Melanocyte of skin (primary cell): ENCODE results near the gene PDZD8. TPM values are rescaled to one million over a fixed set of nuclear protein-coding genes. Genes with fewer than 3 reads are reported as not detected.

Source experiments
- total RNA-seq, 2 donors: library from RNA; depleted of rRNA; stranded (reverse); fragments of >200 nt; gene quantifications; 2 replicates each; pipeline ENCODE4 v1.2.3, GENCODE V29; 2012

PDZD8 gene
- 10 to 100 TPM; 19.3 to 20.0 TPM for total RNA-seq

GRCh38 chr10:117375360-117376178 is at the start of gene PDZD8:
Gene PDZD8 (minus strand): TSS chr10:117375440. CDS start chr10:117375227, 213 bp downstream.

GRCh38 chr10:117240621-117241529 is 134.4 kb downstream of the PDZD8 start, which contains the start of gene SLC18A2:
Gene SLC18A2 (plus strand): TSS chr10:117241114. CDS start chr10:117241694, 580 bp downstream.

Other genes with a start within 250 kb of the PDZD8 start
- gene VAX1, start 237.2 kb downstream of the PDZD8 start, total RNA-seq: not detected
- not detected for gene KCNK18, start 178.0 kb downstream of the PDZD8 start, total RNA-seq
- gene SLC18A2, start 134.3 kb downstream of the PDZD8 start, total RNA-seq: not detected
- gene EMX2, start 167.3 kb upstream of the PDZD8 start, total RNA-seq: under 1 TPM in 1 of 2 donors, not detected in 1; under 0.01 TPM